Measurements from ENCODE around the gene TAF11L13. TPM values are rescaled to one million over a fixed set of nuclear protein-coding genes. Genes with fewer than 3 reads are reported as not detected.
"Not testable (repeated sequence)": the region's sequence is repeated elsewhere in the genome, so short reads cannot be mapped to it uniquely, and the experiment has no call there.

The TAF11L13 gene
- total RNA-seq, 1 experiment from 2014 or later, result not detected

DNA sequence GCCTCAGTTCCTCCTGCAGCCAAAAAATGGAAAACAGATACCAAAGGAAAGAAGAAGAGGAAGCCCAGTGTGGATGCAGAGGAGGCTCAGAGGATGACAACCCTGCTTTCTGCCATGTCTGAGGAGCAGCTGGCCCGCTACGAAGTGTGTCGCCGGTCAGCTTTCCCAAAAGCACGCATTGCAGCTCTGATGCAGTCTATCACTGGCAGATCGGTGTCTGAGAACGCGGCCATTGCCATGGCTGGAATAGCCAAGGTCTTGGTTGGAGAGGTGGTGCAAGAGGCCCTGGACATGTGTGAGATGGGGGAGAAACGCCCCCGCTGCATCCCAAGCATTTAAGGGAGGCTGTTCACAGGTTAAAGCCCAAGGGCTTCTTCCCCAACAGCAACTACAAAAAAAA is 17.3 kb downstream of the TAF11L13 start:
- H3K4me3 Mint-ChIP-seq; DNase-seq (ENCODE audit: low spot score); CTCF ChIA-PET; H3K27ac Mint-ChIP-seq; ATAC-seq; H3K27me3 Mint-ChIP-seq (ENCODE audit: low read depth); POLR2A ChIA-PET; H3K36me3 Mint-ChIP-seq; H3K4me1 Mint-ChIP-seq: not testable (repeated sequence)
- peaks cover 16% of the 10 kb centered on the region for H3K9me3 Mint-ChIP-seq

DNA sequence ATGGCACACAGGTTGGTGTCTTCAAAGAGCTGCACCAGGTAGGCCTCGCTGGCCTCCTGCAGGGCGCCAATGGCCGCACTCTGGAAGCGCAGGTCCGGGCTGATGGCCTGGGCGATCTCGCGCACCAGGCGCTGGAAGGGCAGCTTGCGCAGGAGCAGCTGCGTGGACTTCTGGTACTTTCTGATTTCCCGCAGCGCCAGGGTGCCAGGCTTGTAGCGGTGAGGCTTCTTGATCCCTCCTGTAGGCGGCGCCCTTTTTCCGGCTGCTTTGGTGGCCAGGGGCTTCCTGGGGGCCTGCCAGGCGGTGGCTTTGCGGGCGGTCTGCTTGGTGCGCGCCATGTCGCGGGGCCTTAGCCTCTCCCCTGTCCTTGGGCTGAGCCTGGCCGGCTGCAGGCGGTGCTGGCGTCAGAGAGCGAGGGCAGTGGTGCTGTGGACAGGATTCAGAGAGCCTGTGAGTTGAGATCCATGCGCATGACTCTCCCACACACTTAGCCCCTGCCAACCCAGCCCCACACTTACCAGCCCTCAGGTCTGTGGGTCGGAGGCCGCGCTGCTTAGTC is 23.4 kb downstream of the TAF11L13 start:
- H3K27me3 Mint-ChIP-seq (ENCODE audit: low read depth); H3K4me3 Mint-ChIP-seq; POLR2A ChIA-PET; H3K36me3 Mint-ChIP-seq; H3K27ac Mint-ChIP-seq; CTCF ChIA-PET; H3K4me1 Mint-ChIP-seq; H3K9me3 Mint-ChIP-seq: not testable (repeated sequence)
- DNase-seq (ENCODE audit: low spot score), result peak; percentile 38
- peak; percentile 72 for ATAC-seq

DNA sequence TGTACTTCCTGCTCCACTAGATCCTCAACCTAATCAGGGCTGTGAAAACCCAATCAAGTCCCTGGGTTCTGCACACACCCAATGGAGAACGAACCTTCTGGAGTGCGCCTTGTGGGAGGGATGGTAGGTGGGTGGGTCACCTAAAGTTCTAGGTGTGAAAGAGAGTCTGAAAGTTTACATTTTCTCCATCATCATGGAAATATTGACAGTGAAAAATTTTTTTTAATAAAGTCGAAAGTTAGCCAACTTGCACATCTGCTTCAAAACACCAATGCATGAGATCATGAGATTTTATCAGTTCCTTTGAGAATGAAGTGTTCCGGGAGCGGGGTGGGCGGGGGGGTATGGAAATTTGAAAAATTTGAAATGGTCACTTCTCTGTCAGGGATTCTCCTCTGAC is 24.0 kb downstream of the TAF11L13 start:
- DNase-seq (ENCODE audit: low spot score) (no peak), ATAC-seq (no peak)
- Mint-ChIP-seq H3K4me3 (no peak overlapping the region), H3K27ac (no peak overlapping the region), H3K9me3 (peaks cover 3% of the 10 kb centered on the region), H3K27me3 (ENCODE audit: low read depth) (no peaks in the 10 kb centered on the region), H3K36me3 (no peaks in the 10 kb centered on the region), H3K4me1 (no peaks in the 10 kb centered on the region)
- ChIA-PET CTCF (no interaction called here), POLR2A (no interaction called here)
- TF ChIP-seq, protein P1, sequence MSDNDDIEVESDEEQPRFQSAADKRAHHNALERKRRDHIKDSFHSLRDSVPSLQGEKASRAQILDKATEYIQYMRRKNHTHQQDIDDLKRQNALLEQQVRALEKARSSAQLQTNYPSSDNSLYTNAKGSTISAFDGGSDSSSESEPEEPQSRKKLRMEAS (CRISPR knock-in tag; IDR thresholded peaks at IDR 0.05), result no peak
- no peak for TF ChIP-seq SMAD3 (CRISPR knock-in tag; IDR thresholded peaks at IDR 0.05; ENCODE audit: borderline replicate concordance)
- no peak for TF ChIP-seq PRRX2 (CRISPR knock-in tag; IDR thresholded peaks at IDR 0.05)

DNA sequence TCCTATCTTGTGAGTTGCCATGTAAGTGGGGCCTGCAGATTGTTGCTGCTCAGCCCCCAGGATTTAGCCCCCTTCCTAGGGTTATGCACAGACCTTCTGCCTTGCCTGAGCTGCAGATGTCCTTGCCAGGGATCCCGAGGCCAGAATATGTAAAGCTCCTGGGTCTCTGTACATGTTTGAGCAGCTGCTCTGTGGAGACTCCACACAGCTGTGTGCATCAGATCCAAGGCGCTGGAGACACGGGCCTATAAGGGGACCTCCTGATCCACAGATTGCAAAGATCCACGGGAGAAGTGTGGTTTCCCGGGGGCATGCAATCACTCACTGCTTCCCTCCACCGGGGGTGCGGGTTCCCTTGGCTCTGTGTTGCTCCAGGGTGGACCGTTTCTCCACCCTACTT is 31.3 kb downstream of the TAF11L13 start:
- ATAC-seq (no peak; the same call in 1 of the 2 replicates), DNase-seq (ENCODE audit: low spot score) (no peak)
- H3K4me3 Mint-ChIP-seq, result no peak overlapping the region
- no peaks in the 10 kb centered on the region; the same call in 1 of the 2 replicates for H3K27me3 Mint-ChIP-seq (ENCODE audit: low read depth)
- H3K27ac Mint-ChIP-seq, result no peak overlapping the region
- H3K9me3 Mint-ChIP-seq, result peaks cover 7% of the 10 kb centered on the region
- peaks cover 27% of the 10 kb centered on the region for H3K4me1 Mint-ChIP-seq
- CTCF ChIA-PET, result interaction anchor here (0.7 kb wide), 1 partner anchor 13 kb away, joined by 3 read pairs; no protein-coding TSS in a partner anchor
- no peaks in the 10 kb centered on the region for H3K36me3 Mint-ChIP-seq
- POLR2A ChIA-PET, result no interaction called here
- TF ChIP-seq, protein P2, sequence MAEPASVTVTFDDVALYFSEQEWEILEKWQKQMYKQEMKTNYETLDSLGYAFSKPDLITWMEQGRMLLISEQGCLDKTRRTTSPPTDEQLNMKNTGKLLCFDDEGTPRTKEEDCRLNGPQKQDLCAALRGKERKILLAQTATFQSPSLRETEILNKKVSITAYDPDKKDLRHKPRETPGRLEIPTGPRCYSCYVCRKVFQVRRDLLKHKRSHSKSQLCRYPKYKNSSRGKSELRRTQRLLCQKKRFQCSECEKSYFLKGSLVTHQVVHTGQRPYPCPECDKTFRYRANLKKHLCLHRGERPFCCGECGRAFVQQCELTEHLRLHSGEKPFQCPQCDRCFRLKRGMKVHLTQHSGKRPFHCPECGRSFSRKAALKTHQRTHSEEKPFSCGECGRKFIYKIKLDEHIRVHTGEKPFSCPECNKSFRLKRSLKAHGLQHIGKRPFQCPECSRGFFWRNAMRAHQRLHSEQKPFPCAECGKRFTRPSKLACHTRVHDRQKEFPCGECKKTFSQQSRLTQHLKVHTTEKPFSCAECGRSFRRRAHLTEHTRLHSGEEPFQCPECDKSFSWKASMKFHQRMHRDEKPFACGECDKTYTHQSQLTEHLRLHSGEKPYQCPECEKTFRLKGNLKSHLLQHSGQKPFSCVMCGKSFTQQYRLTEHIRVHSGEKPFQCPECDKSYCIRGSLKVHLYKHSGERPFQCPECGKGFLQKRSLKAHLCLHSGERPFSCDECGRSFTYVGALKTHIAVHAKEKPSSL (CRISPR knock-in tag; conservative IDR thresholded peaks at IDR 0.05), result no peak
- TF ChIP-seq, protein P3, sequence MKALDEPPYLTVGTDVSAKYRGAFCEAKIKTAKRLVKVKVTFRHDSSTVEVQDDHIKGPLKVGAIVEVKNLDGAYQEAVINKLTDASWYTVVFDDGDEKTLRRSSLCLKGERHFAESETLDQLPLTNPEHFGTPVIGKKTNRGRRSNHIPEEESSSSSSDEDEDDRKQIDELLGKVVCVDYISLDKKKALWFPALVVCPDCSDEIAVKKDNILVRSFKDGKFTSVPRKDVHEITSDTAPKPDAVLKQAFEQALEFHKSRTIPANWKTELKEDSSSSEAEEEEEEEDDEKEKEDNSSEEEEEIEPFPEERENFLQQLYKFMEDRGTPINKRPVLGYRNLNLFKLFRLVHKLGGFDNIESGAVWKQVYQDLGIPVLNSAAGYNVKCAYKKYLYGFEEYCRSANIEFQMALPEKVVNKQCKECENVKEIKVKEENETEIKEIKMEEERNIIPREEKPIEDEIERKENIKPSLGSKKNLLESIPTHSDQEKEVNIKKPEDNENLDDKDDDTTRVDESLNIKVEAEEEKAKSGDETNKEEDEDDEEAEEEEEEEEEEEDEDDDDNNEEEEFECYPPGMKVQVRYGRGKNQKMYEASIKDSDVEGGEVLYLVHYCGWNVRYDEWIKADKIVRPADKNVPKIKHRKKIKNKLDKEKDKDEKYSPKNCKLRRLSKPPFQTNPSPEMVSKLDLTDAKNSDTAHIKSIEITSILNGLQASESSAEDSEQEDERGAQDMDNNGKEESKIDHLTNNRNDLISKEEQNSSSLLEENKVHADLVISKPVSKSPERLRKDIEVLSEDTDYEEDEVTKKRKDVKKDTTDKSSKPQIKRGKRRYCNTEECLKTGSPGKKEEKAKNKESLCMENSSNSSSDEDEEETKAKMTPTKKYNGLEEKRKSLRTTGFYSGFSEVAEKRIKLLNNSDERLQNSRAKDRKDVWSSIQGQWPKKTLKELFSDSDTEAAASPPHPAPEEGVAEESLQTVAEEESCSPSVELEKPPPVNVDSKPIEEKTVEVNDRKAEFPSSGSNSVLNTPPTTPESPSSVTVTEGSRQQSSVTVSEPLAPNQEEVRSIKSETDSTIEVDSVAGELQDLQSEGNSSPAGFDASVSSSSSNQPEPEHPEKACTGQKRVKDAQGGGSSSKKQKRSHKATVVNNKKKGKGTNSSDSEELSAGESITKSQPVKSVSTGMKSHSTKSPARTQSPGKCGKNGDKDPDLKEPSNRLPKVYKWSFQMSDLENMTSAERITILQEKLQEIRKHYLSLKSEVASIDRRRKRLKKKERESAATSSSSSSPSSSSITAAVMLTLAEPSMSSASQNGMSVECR (CRISPR knock-in tag; IDR thresholded peaks at IDR 0.05; ENCODE audit: borderline replicate concordance), result no peak
- TF ChIP-seq, protein P4, sequence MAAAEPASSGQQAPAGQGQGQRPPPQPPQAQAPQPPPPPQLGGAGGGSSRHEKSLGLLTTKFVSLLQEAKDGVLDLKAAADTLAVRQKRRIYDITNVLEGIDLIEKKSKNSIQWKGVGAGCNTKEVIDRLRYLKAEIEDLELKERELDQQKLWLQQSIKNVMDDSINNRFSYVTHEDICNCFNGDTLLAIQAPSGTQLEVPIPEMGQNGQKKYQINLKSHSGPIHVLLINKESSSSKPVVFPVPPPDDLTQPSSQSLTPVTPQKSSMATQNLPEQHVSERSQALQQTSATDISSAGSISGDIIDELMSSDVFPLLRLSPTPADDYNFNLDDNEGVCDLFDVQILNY (CRISPR knock-in tag; IDR thresholded peaks at IDR 0.05), result no peak
- TF ChIP-seq FOXK1 (CRISPR knock-in tag; IDR thresholded peaks at IDR 0.05) (no peak), ZNF138 (CRISPR knock-in tag; conservative IDR thresholded peaks at IDR 0.05) (no peak), ZNF671 (CRISPR knock-in tag; IDR thresholded peaks at IDR 0.05) (no peak), TCF7 (CRISPR knock-in tag; IDR thresholded peaks at IDR 0.05; ENCODE audit: low read depth) (no peak), ZNF416 (CRISPR knock-in tag; IDR thresholded peaks at IDR 0.05) (no peak), CREM (CRISPR knock-in tag; IDR thresholded peaks at IDR 0.05) (no peak), SP1 (CRISPR knock-in tag; conservative IDR thresholded peaks at IDR 0.05) (no peak), SMAD4 (CRISPR knock-in tag; IDR thresholded peaks at IDR 0.05) (no peak), KAT7 (CRISPR knock-in tag; IDR thresholded peaks at IDR 0.05; ENCODE audit: borderline replicate concordance) (no peak)
- TF ChIP-seq, protein P5, sequence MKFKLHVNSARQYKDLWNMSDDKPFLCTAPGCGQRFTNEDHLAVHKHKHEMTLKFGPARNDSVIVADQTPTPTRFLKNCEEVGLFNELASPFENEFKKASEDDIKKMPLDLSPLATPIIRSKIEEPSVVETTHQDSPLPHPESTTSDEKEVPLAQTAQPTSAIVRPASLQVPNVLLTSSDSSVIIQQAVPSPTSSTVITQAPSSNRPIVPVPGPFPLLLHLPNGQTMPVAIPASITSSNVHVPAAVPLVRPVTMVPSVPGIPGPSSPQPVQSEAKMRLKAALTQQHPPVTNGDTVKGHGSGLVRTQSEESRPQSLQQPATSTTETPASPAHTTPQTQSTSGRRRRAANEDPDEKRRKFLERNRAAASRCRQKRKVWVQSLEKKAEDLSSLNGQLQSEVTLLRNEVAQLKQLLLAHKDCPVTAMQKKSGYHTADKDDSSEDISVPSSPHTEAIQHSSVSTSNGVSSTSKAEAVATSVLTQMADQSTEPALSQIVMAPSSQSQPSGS (CRISPR knock-in tag; IDR thresholded peaks at IDR 0.05; ENCODE audit: borderline replicate concordance, low read depth), result no peak
- TF ChIP-seq, protein P6, sequence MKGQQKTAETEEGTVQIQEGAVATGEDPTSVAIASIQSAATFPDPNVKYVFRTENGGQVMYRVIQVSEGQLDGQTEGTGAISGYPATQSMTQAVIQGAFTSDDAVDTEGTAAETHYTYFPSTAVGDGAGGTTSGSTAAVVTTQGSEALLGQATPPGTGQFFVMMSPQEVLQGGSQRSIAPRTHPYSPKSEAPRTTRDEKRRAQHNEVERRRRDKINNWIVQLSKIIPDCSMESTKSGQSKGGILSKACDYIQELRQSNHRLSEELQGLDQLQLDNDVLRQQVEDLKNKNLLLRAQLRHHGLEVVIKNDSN (CRISPR knock-in tag; IDR thresholded peaks at IDR 0.05), result no peak
- TF ChIP-seq, protein P7, sequence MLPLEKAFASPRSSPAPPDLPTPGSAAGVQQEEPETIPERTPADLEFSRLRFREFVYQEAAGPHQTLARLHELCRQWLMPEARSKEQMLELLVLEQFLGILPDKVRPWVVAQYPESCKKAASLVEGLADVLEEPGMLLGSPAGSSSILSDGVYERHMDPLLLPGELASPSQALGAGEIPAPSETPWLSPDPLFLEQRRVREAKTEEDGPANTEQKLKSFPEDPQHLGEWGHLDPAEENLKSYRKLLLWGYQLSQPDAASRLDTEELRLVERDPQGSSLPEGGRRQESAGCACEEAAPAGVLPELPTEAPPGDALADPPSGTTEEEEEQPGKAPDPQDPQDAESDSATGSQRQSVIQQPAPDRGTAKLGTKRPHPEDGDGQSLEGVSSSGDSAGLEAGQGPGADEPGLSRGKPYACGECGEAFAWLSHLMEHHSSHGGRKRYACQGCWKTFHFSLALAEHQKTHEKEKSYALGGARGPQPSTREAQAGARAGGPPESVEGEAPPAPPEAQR (CRISPR knock-in tag; IDR thresholded peaks at IDR 0.05), result no peak
